Fibroblast of villous mesenchyme (primary cell): Measurements from ENCODE around the gene AKT1. TPM values are rescaled to one million over a fixed set of nuclear protein-coding genes. Genes with fewer than 3 reads are reported as not detected.

Experiments
- DNase-seq: peaks from one replicate; pipeline ENCODE4 v3.0.0-alpha.2; 2010; ENCODE audit warnings: low read depth
- H3K4me3 ChIP-seq: 2 replicates; pipeline ENCODE4 v1.5.1; 2011; ENCODE audit warnings: low read depth, mild to moderate bottlenecking, low read length
- CTCF ChIP-seq: IDR thresholded peaks from 2 replicates; pipeline ENCODE4 v1.5.1; 2012; ENCODE audit warnings: low read depth, mild to moderate bottlenecking, low read length; ENCODE audit not compliant: insufficient read depth
- total RNA-seq: library from RNA; depleted of rRNA; stranded (reverse); fragments of >200 nt; gene quantifications from 2 replicates; pipeline ENCODE4 v1.2.3, GENCODE V29; 2012

AKT1 gene
- total RNA-seq, 1 donor, result 233 TPM

DNA sequence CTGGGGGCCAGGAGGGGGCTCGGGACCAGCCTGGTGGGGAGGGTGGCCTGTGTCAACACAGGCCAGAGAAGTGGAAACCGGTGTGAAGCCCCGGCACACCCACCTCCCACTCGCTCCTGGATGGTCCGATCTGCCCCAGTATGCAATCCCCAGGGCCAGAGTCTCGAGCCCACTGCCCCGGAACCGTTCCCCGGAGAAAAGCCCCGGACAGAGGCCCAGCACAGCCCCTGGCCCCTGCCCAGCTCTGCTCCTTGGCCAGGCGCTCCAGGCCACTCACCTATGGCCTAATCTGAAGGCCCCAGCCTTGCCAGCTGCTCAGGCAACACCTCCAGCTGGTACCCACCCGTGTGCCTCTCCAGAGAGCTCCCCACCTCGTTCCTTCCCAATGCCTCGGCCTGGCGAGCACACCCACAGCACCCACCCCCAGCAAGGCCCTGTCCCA is 17.7 kb downstream of the AKT1 start:
- no peak for TF ChIP-seq CTCF
- H3K4me3 ChIP-seq, result no peak overlapping the region
- DNase-seq, result no peak

DNA sequence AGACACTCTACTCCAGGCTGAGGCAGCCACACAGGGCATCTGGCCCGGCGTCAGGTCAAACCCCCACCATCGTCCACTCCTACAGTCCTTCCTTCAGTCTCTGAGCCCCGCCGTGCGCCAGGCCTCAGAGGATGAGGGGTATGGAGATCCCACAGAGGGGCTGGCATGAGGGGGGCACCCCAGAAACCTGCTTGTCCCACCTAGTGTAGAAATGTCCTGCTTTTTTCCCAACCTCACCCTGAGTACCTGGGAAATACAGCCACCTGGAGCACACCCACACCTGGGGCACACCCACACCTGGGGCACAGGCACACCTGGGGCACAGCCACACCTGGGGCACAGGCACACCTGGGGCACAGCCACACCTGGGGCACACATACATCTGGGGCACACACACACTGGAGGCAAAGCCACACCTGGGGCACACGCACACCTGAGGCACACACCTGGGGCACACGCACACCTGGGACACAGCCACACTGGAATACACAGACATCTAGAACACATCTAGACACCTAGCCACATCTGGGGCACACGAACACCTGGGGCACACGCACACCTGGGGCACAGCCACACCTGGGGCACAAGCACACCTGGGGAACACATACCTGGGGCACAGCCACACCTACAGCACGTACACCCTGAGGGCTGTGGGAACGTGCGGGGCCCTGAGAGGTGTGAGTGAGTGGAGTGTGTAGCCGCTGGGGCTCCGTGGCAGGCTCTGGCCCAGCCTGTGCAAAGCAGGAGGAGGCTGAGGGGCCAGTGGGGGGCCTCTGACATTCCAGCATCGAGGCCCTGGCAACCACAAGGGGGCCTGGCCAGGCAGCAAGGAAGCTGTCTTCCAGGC is 18.4 kb downstream of the AKT1 start:
- DNase-seq, result no peak
- TF ChIP-seq CTCF, result no peak
- no peak overlapping the region for H3K4me3 ChIP-seq

- no peak overlapping the region for H3K4me3 ChIP-seq
- DNase-seq, result no peak
- no peak for TF ChIP-seq CTCF
Observed at GRCh38 chr14:104776481-104776880, 19.1 kb downstream of the AKT1 start.

- no peak for DNase-seq
- no peak overlapping the region for H3K4me3 ChIP-seq
- no peak for TF ChIP-seq CTCF
Observed at GRCh38 chr14:104775073-104775489, 20.5 kb downstream of the AKT1 start.

GRCh38 chr14:104774453-104775072 is 21.0 kb downstream of the AKT1 start:
- no peak for TF ChIP-seq CTCF
- no peak overlapping the region for H3K4me3 ChIP-seq
- no peak for DNase-seq

GRCh38 chr14:104773505-104774452 is 21.8 kb downstream of the AKT1 start:
- no peak for DNase-seq
- no peak for TF ChIP-seq CTCF
- no peak overlapping the region for H3K4me3 ChIP-seq
